Measurements from ENCODE around the gene C19orf67.

- TF ChIP-seq, protein P1, sequence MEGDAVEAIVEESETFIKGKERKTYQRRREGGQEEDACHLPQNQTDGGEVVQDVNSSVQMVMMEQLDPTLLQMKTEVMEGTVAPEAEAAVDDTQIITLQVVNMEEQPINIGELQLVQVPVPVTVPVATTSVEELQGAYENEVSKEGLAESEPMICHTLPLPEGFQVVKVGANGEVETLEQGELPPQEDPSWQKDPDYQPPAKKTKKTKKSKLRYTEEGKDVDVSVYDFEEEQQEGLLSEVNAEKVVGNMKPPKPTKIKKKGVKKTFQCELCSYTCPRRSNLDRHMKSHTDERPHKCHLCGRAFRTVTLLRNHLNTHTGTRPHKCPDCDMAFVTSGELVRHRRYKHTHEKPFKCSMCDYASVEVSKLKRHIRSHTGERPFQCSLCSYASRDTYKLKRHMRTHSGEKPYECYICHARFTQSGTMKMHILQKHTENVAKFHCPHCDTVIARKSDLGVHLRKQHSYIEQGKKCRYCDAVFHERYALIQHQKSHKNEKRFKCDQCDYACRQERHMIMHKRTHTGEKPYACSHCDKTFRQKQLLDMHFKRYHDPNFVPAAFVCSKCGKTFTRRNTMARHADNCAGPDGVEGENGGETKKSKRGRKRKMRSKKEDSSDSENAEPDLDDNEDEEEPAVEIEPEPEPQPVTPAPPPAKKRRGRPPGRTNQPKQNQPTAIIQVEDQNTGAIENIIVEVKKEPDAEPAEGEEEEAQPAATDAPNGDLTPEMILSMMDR (tag by site-specific recombination; IDR thresholded peaks at IDR 0.05), result no peak
- TF ChIP-seq ZSCAN16 (tag by site-specific recombination; IDR thresholded peaks at IDR 0.05), result no peak
Measured at GRCh38 chr19:14102102-14102696, 16.6 kb upstream of the C19orf67 start.
